HAP-1 (cell line): ENCODE results near the gene PDE6A.

Experiments
- DNase-seq, 2 experiments: peaks; one replicate each; pipeline ENCODE4 v3.0.0-alpha.2; 2016 to 2020; ENCODE audit warnings: low spot score in 2 of 2
- H3K27me3 ChIP-seq: fragments of 250-450 bp; sonication (Bioruptor Pico); 2 replicates; pipeline ENCODE4 v1.5.1; 2020; ENCODE audit warnings: low read depth, mild to moderate bottlenecking, moderate library complexity
- H3K36me3 ChIP-seq: fragments of 250-450 bp; sonication (Bioruptor Pico); replicated peaks from 2 replicates; pipeline ENCODE4 v1.5.1; 2020; ENCODE audit warnings: mild to moderate bottlenecking
- H3K4me1 ChIP-seq: fragments of 250-450 bp; sonication (Bioruptor Pico); 2 replicates; pipeline ENCODE4 v1.5.1; 2020; ENCODE audit warnings: mild to moderate bottlenecking
- H3K4me3 ChIP-seq: fragments of 250-450 bp; sonication (Bioruptor Pico); 2 replicates; pipeline ENCODE4 v1.5.1; 2020; ENCODE audit warnings: mild to moderate bottlenecking, moderate library complexity
- H3K9me3 ChIP-seq: fragments of 250-450 bp; sonication (Bioruptor Pico); 2 replicates; pipeline ENCODE4 v1.5.1; 2020; ENCODE audit warnings: mild to moderate bottlenecking, moderate library complexity
- in situ Hi-C: fragments of 300-500 bp; cut with MboI; formaldehyde crosslinking; loops from 3 replicates; pipeline ENCODE4 v1.14.3; 2020; ENCODE audit warnings: low sequenced_read_pairs, inconsistent platforms, mixed read lengths

Gene PDE6A

DNA sequence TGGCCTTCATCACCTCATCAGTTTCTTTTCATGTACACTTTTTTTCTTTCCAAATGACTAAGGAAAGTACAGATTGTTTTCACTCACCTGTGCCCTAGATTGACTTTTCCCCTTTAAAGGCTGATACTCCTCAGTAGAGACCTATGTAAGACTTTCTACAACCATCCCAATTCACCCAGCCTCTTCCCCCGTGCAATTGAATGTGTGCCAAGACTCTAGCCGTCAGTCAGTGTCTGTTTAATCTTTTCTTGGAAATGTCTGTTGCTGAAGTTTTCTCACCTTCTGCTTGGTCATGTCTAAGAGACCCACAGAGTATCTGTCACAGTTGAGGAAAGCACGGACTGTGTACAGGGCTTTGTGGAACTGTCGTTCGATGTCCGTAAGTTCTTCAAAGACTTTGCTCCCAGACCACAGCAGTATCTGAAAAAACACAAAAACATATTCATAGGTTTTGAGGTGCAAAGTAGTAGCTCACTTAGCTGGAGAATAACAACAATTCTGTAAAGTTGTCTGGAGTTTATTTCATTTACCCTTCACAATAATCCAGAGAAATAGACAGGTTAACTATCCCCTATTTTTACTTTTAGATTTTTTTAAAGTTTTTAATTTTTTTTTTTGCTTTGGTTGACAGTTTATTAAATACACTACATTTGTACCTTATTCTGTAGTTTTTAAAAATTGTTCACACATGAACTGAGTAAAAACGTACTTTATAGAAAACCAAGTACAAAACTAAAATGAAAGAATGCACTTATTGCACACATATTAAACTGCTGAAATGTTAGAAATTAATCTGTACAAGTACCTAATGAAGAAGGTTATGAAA is 13.6 kb downstream of the PDE6A start:
- no peaks in the 10 kb centered on the region for H3K36me3 ChIP-seq
- H3K9me3 ChIP-seq = no peaks in the 10 kb centered on the region
- H3K4me3 ChIP-seq = no peak overlapping the region
- no peaks in the 10 kb centered on the region for H3K4me1 ChIP-seq
- peaks cover 13% of the 10 kb centered on the region for H3K27me3 ChIP-seq
- DNase-seq = no peak
- in situ Hi-C loops = no loop called here

DNA sequence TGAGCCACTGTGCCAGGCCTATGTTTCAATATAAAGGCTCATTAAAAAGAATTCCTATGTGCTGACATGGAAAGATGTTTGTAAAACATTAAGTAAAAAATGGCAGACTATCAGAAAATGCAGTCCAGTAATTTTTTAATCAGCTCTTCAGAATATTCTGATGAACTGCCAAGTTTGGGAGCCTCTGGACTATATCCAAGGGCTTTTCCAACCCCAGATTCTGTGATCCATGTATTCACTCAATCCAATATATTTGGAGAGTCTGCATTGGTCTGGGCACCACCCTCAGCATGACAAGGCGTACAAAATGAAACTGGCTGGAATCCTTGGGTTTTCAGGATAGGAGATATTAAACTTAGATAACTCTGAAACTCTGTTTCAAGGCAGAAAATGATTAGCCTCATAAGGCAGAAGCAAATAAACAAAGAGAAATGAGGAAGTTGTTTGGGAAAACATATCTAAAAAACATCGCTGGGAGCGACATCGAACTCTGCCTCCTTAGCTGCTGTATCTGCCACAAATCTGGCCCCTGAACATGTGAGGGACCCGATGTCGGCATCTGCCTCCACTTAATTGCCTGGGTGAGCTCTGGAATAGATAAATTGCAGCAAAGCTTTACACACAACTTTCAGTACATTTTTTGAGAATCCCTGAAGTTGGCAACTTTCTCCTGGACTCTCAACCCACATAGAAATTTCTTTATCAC is 14.4 kb downstream of the PDE6A start:
- H3K4me1 ChIP-seq = no peaks in the 10 kb centered on the region
- H3K4me3 ChIP-seq = no peak overlapping the region
- no peaks in the 10 kb centered on the region for H3K9me3 ChIP-seq
- no peaks in the 10 kb centered on the region for H3K36me3 ChIP-seq
- in situ Hi-C loops = no loop called here
- no peak for DNase-seq
- peaks cover 13% of the 10 kb centered on the region for H3K27me3 ChIP-seq

DNA sequence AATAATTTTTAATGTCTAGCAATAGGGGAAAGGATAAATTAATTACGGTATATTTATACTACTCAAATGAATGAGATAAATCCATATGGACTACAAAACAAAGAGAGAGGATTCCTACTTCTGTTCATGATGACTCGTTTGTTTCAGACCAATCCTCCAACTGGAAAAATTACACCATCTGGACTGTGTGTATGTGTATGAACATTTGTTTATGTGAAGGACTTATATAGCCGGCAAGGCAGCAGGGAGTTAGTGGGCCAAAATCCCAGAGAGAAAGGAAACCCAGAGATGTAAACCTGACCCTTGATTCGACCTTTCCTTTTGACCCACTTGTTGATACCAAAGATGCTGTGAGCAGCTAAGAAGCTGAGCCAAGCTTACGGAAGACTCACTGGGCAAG is 20.1 kb downstream of the PDE6A start:
- no peaks in the 10 kb centered on the region for H3K4me1 ChIP-seq
- no peak for DNase-seq
- in situ Hi-C loops = no loop called here
- H3K9me3 ChIP-seq = no peaks in the 10 kb centered on the region
- H3K36me3 ChIP-seq = no peaks in the 10 kb centered on the region
- no peaks in the 10 kb centered on the region for H3K27me3 ChIP-seq
- H3K4me3 ChIP-seq = no peak overlapping the region

DNA sequence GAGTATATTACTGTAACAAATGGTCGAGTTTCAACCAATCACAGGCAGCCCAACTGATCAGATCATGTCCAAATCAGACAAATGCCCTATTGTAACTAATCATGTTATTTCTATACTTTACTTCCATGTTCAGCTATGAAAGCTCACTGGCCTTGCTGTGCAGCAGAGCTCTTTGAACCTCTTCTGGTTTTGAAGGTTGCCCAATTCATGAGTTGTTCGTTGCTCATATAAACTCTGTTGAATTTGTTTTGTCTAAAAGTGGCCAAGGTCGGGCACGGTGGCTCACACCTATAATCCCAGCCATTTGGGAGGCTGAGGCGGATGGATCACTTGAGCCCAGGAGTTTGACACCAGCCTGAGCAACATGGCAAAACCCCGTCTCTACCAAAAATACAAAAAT is 21.6 kb downstream of the PDE6A start:
- Histone ChIP-seq H3K36me3 (no peaks in the 10 kb centered on the region), H3K4me3 (no peak overlapping the region), H3K27me3 (no peaks in the 10 kb centered on the region), H3K4me1 (no peaks in the 10 kb centered on the region), H3K9me3 (no peaks in the 10 kb centered on the region)
- in situ Hi-C loops = no loop called here
- DNase-seq = no peak

DNA sequence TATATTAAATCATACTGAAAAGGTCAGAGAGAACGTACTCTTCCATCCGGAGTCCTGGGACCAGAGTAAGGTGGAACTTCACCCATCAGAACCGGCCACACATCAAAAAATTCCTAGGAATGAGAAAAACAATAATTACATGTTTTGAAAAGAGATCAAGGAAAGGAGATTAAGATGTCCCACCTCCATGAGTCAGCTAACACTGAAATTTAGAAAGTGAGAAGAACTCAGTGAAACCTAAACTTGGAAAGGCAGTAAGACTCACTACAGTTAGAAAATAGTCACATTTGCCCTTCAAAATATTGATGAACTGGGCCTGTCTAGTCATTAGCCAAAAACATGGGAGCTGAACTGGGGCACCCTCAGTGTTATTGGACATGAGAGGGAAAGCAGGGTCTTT is 23.0 kb downstream of the PDE6A start:
- DNase-seq = no peak
- peaks cover 3% of the 10 kb centered on the region; the same call in 1 of the 2 replicates for H3K27me3 ChIP-seq
- in situ Hi-C loops = no loop called here
- no peaks in the 10 kb centered on the region for H3K9me3 ChIP-seq
- H3K4me3 ChIP-seq = no peak overlapping the region
- no peaks in the 10 kb centered on the region for H3K36me3 ChIP-seq
- no peaks in the 10 kb centered on the region for H3K4me1 ChIP-seq

DNA sequence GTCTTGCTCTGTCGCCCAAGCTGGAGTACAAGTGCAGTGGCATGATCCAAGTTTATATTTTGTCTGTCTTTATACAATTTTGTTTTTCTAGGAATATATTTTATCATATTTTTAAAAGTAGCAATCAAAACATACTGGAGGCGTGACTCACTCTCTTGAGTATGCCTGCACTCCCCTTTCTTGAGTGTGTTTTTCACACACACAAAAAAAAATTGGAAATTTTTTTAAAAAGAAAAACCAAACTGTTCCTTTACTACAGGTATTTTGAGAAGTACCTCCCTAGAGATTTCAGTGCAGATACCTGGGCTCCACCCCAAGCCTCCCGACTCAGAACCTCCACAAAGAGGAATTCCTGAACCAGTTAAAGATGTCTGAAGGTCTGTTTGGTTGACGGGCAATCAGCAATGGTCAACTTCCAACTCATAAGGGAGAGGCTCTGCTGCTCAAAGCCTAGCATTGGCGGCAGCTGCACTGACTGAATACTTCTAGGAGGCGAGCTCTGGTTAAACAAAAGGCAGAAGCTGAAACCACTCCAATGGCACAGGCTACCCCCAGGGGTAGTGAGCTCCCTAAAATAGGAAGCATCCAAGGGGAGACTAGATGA is 27.4 kb downstream of the PDE6A start:
- no peaks in the 10 kb centered on the region for H3K9me3 ChIP-seq
- H3K27me3 ChIP-seq = peaks cover 5% of the 10 kb centered on the region; the same call in 1 of the 2 replicates
- no peaks in the 10 kb centered on the region for H3K36me3 ChIP-seq
- in situ Hi-C loops = no loop called here
- DNase-seq = no peak
- H3K4me3 ChIP-seq = no peak overlapping the region
- H3K4me1 ChIP-seq = no peaks in the 10 kb centered on the region

DNA sequence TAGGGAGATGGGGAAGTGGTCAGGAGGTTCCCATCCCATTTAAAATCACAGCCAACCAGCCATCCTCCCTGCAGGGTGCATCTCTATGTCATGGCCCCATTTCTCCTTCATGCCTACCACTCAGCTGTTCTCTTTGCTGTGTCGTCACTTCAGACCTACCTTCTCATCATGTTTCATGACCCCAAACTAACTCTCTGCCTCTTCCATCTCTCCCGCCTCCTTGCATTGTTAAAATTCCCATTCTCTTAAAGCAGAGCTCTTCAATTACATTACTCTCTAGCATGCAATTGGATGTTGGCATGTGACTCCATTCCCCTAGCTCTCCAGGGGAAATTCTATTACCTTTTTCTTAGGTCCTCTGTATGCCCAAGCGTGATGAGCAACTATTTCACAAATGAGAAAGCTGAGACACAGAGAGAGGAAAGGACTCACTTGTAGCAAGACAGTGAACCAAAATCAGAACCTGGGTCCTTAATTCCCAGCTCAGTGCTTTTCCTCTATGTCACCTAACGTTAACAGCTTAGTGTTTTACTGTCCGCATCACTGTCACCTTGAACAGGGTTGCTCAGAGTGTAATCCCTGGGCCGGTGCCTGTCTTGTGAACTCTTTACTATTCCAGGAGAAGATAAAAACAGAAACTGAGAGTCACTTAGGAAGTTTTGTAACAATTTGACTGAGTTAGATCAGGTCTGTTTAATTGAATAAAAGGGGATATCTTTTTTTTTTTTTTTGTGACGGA is 28.1 kb downstream of the PDE6A start:
- in situ Hi-C loops = no loop called here
- Histone ChIP-seq H3K4me3 (no peak overlapping the region), H3K9me3 (no peaks in the 10 kb centered on the region), H3K27me3 (peaks cover 5% of the 10 kb centered on the region; the same call in 1 of the 2 replicates), H3K4me1 (no peaks in the 10 kb centered on the region), H3K36me3 (no peaks in the 10 kb centered on the region)
- no peak for DNase-seq

DNA sequence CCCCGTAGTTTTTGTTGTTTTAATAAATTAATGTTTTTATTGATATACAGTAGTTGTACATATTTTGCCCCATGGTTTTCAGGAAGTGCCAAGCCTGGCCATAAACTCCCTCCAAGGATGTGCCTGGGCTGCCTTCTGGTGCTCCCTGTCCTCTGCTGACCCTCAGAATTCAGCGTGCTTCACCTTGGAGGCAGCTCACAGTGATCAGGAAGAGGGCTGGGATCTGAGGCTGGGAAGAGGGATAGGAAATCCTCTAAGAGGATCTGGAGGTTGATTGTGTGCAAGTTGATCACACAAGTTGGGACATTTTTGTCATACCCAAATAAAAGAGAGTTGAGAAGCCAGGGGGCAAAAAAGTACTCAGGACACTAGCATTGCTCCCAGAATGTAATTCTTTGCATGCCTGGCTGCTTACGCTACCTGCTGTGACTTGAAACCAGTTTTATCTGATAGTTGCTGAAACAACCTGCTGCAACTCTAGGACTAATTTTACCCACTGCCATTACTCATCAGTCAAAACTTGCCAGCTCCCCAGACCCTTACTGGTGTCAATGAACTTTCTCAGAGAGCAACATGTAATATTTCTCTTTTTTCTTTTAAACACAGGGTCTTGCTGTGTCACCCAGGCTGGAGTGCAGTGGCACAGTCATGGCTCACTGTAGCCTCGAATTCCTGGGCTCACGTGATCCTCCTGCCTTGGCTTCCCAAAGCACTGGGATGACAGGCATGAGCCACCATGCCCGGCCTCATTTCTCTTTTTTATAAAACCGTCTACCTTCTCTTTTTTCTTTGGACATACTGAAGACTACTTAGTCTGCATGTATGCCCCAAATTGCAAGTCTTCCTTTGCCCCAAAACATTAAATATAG is 29.0 kb downstream of the PDE6A start:
- in situ Hi-C loops = no loop called here
- Histone ChIP-seq H3K27me3 (peaks cover 5% of the 10 kb centered on the region; the same call in 1 of the 2 replicates), H3K9me3 (no peaks in the 10 kb centered on the region), H3K36me3 (no peaks in the 10 kb centered on the region), H3K4me1 (no peaks in the 10 kb centered on the region), H3K4me3 (no peak overlapping the region)
- no peak for DNase-seq

DNA sequence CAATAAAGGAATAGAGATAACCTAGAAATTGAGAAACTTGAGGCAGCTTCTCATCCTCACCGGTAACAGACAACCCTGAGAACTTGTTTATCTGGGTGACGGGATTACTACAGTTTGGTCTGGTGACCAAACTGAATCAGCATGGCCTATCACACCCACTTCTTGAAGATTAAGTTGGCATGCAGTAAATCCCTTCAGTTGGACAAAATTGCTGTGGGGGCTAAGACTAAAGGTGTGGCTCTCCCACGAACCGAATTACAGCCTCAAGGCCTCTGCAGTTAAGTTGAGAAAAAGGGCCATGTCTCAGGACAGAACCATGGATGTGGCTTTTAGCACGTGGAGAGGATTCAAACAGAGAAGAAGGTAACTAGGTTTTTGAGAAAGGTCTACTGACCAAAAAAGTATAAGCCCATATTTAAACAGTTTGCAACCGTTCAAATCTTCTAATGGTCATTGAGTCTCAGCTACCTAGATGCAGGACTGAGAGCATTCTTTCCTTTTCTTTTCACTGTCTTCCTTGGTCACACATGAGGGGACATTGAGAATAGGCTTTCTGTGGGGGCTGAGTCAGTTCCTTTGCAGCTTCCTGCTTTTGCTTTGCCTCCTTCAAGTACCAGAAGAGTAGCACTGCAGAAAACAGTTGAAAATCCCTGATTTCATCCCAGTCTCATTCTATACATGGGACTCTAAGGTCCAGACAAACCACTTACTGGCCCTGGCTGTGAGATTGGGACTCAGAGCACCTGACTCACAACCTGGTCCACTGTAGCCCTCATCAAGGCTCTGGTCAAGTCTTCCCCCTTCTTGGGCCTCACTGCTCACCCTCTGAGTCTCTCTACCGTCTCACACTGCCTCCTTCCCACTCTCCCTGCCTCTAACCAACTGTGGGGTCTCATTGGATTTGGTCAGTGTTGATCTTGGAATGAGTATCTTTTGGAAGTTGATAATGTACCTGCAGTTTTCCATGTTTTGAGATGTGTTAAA is 30.9 kb downstream of the PDE6A start:
- Histone ChIP-seq H3K36me3 (no peaks in the 10 kb centered on the region), H3K27me3 (peaks cover 11% of the 10 kb centered on the region), H3K4me1 (no peaks in the 10 kb centered on the region), H3K9me3 (no peaks in the 10 kb centered on the region), H3K4me3 (no peak overlapping the region)
- DNase-seq = no peak
- in situ Hi-C loops = no loop called here

DNA sequence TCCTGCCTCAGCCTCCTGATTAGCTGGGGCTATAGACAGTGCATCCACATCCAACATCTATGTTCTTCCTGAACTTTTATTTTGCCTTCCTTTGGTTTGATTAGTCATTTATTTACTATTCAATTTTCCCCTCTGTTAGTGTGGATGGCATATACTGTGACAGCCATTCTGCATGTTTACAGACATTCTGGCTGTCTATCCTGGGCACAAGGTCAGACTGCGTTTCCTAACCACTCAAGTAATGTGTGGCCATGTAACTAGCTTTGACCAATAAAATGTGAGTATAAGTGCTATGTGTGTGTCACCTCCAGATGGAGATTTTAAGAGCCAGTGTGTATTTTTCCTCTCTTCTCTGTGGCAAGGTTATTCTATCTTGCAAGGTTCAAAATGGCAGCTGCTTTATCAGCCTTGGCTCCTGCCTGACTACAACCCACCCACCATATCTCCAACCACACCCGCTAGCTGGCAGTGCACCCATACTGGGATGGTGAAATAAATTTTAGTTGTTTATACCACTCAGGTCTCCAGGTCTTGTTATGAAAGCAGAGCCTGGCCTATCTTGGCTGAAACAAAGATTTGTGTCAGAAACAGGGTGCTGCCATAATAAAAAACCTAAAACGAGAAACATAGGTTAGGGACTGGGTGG is 32.2 kb downstream of the PDE6A start:
- Histone ChIP-seq H3K36me3 (no peaks in the 10 kb centered on the region), H3K4me1 (no peaks in the 10 kb centered on the region), H3K27me3 (peaks cover 13% of the 10 kb centered on the region), H3K9me3 (no peaks in the 10 kb centered on the region), H3K4me3 (no peak overlapping the region)
- in situ Hi-C loops = no loop called here
- no peak for DNase-seq

DNA sequence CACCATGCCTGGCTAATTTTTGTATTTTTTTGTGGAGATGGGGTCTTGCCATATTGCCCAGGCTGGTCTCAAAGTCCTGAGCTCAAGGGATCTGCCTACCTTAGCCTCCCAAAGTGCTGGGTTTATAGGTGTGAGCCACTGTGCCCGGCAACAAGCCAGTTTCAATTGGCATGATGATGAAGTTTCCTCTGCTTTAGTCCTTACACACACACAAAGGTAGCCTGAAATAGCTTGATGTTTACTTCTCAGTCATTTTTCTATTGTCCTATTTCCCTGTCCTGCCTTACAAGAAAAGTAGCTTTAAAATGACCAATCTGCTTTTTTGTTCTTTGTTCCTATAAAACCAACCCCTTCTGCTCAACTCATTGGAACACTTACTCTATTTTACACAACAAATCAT is 33.6 kb downstream of the PDE6A start:
- in situ Hi-C loops = no loop called here
- no peak for DNase-seq
- Histone ChIP-seq H3K36me3 (no peaks in the 10 kb centered on the region), H3K27me3 (peaks cover 13% of the 10 kb centered on the region), H3K4me1 (no peaks in the 10 kb centered on the region), H3K4me3 (no peak overlapping the region), H3K9me3 (no peaks in the 10 kb centered on the region)

DNA sequence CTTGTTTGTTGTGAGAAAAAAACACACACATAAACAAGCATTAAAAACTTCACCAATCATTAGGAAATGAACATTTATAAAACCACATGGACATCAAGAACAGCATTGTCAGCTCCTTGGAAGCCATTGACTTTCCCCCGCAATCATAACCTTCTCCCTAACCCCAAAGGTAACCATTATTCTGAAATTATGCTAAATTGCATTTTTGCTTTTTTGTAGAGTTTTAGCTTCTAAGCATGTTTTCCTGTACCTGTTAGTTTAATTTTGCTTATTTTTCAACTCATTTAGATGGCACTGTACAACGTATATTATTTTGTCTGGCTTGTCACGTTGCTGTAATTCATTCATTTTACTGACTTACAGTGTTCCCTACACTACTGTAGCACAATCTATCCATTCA is 36.8 kb downstream of the PDE6A start:
- H3K4me1 ChIP-seq = no peaks in the 10 kb centered on the region
- no peaks in the 10 kb centered on the region for H3K9me3 ChIP-seq
- no peak for DNase-seq
- no peak overlapping the region for H3K4me3 ChIP-seq
- in situ Hi-C loops = no loop called here
- no peaks in the 10 kb centered on the region for H3K36me3 ChIP-seq
- peaks cover 11% of the 10 kb centered on the region for H3K27me3 ChIP-seq
